SK-N-SH treated with all-trans-retinoic acid at 6 μM for 48 hours (cell line): ENCODE measurements around the gene GALNT6.

ENCODE experiments used
- ATAC-seq: fragments of 200-7000 bp; cut with Tn5 transposase; 3 replicates; pipeline ENCODE4 v1.9.1; 2020; ENCODE audit warnings: mild to moderate bottlenecking, moderate library complexity
- ARNTL ChIP-seq: fragments of 450-650 bp; formaldehyde crosslinking; IDR thresholded peaks from 2 replicates; pipeline ENCODE4 v1.5.0; 2020; ENCODE audit warnings: low read depth, mild to moderate bottlenecking, moderate library complexity, borderline replicate concordance
- BACH2 ChIP-seq: fragments of 250-450 bp; sonication (Bioruptor Pico); IDR thresholded peaks from 2 replicates; pipeline ENCODE4 v1.9.0; 2021; ENCODE audit warnings: mild to moderate bottlenecking, borderline replicate concordance
- CSDC2 ChIP-seq: fragments of 250-450 bp; sonication (Bioruptor Pico); IDR thresholded peaks from 2 replicates; pipeline ENCODE4 v1.5.0; 2020; ENCODE audit warnings: mild to moderate bottlenecking, moderate library complexity
- ESRRG ChIP-seq: fragments of 250-450 bp; sonication (Bioruptor Pico); IDR thresholded peaks from 2 replicates; pipeline ENCODE4 v1.6.1; 2021; ENCODE audit warnings: mild to moderate bottlenecking
- GLIS3 ChIP-seq: fragments of 250-450 bp; sonication (Bioruptor Pico); IDR thresholded peaks from 2 replicates; pipeline ENCODE4 v1.5.0; 2020; ENCODE audit warnings: mild to moderate bottlenecking, moderate library complexity
- ISL1 ChIP-seq: fragments of 250-450 bp; sonication (Bioruptor Pico); IDR thresholded peaks from 2 replicates; pipeline ENCODE4 v2.1.2; 2022; ENCODE audit warnings: mild to moderate bottlenecking, moderate library complexity
- OSR1 ChIP-seq: fragments of 250-450 bp; sonication (Bioruptor Pico); IDR thresholded peaks from 2 replicates; pipeline ENCODE4 v1.8.0; 2022; ENCODE audit warnings: moderate library complexity, mild to moderate bottlenecking, inconsistent platforms
- PPARA ChIP-seq: fragments of 250-450 bp; sonication (Bioruptor Pico); IDR thresholded peaks from 2 replicates; pipeline ENCODE4 v1.5.0; 2020; ENCODE audit warnings: mild to moderate bottlenecking, borderline replicate concordance
- RARB ChIP-seq: fragments of 250-450 bp; sonication (Bioruptor Pico); IDR thresholded peaks from 2 replicates; pipeline ENCODE4 v1.8.0; 2021; ENCODE audit warnings: mild to moderate bottlenecking, moderate library complexity
- SNAI2 ChIP-seq: fragments of 250-450 bp; sonication (Bioruptor Pico); IDR thresholded peaks from 2 replicates; pipeline ENCODE4 v1.5.0; 2020; ENCODE audit warnings: mild to moderate bottlenecking, moderate library complexity
- TCF4 ChIP-seq: fragments of 250-450 bp; sonication (Bioruptor Pico); IDR thresholded peaks from 2 replicates; pipeline ENCODE4 v1.8.0; 2021; ENCODE audit warnings: mild to moderate bottlenecking, moderate library complexity, borderline replicate concordance
- ZFP3 ChIP-seq: fragments of 250-450 bp; sonication (Bioruptor Pico); IDR thresholded peaks from 2 replicates; pipeline ENCODE4 v1.5.0; 2020; ENCODE audit warnings: mild to moderate bottlenecking, moderate library complexity
- ZFP30 ChIP-seq: fragments of 450-650 bp; formaldehyde crosslinking; IDR thresholded peaks from 2 replicates; pipeline ENCODE4 v1.5.0; 2022; ENCODE audit warnings: mild to moderate bottlenecking, moderate library complexity
- ZNF565 ChIP-seq: fragments of 450-650 bp; formaldehyde crosslinking; conservative IDR thresholded peaks from 2 replicates; pipeline ENCODE4 v1.5.0; 2020; ENCODE audit warnings: low read depth, mild to moderate bottlenecking, moderate library complexity
- ZNF70 ChIP-seq: fragments of 450-650 bp; formaldehyde crosslinking; IDR thresholded peaks from 2 replicates; pipeline ENCODE4 v1.5.0; 2020; ENCODE audit warnings: mild to moderate bottlenecking, moderate library complexity
- ZNF8 ChIP-seq: fragments of 450-650 bp; formaldehyde crosslinking; IDR thresholded peaks from 2 replicates; pipeline ENCODE4 v1.5.0; 2020; ENCODE audit warnings: mild to moderate bottlenecking, moderate library complexity
- TF ChIP-seq, protein P1 (sequence below): fragments of 250-450 bp; sonication (Bioruptor Pico); IDR thresholded peaks from 2 replicates; pipeline ENCODE4 v1.8.0; 2021; ENCODE audit warnings: low read depth, mild to moderate bottlenecking, moderate library complexity, borderline replicate concordance
- TF ChIP-seq, protein P2 (sequence below): fragments of 250-450 bp; sonication (Bioruptor Pico); IDR thresholded peaks from 2 replicates; pipeline ENCODE4 v1.5.1; 2020; ENCODE audit warnings: low read depth, mild to moderate bottlenecking, moderate library complexity
- TF ChIP-seq, protein P3 (sequence below): fragments of 250-450 bp; sonication (Bioruptor Pico); IDR thresholded peaks from 2 replicates; pipeline ENCODE4 v1.8.0; 2020; ENCODE audit warnings: mild to moderate bottlenecking, moderate library complexity, borderline replicate concordance
- TF ChIP-seq, protein P4 (sequence below): fragments of 250-450 bp; sonication (Bioruptor Pico); IDR thresholded peaks from 2 replicates; pipeline ENCODE4 v1.5.1; 2021; ENCODE audit warnings: mild to moderate bottlenecking, moderate library complexity

GALNT6 gene

DNA sequence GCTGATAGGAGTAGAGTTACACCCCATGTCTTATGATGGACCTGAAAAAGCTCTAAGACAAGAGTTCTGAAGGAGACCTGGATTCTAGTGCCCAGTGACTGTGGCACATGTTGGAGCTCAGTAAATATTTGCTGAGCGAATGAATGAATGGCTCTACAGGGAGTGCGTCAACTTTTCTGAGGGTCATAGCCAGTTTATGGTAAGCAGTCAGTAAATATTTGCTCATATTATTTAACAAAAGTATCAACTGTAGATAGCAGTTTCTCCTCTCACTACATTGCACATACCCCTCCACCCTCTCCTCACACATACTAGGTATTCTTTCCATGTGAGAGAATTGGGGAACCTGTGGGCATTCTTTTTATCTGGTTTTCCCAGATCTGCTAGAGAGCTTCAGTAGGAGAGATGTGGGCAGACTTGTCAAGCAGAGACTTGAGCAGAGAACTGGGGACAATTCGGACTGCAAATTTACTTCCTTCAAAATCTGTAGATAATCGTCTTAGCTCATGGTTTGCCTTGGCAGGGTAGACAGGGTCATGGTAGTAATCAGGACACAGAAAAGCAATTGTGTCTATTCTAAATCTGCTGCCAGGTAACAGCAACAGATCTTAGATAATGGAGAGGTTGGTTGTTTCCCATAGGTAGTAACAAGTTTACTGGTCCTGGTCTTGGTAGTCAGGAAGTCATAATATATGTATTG, 39.1 kb upstream of the GALNT6 start:
- no peak for ATAC-seq
- TF ChIP-seq ARNTL (CRISPR knock-in tag) = no peak
- TF ChIP-seq ISL1 (CRISPR knock-in tag) = no peak
- TF ChIP-seq SNAI2 (CRISPR knock-in tag) = no peak
- no peak for TF ChIP-seq RARB (CRISPR knock-in tag)
- no peak for TF ChIP-seq GLIS3 (CRISPR knock-in tag)
- TF ChIP-seq ESRRG = no peak
- no peak for TF ChIP-seq CSDC2
- no peak for TF ChIP-seq BACH2
- TF ChIP-seq, protein P1, sequence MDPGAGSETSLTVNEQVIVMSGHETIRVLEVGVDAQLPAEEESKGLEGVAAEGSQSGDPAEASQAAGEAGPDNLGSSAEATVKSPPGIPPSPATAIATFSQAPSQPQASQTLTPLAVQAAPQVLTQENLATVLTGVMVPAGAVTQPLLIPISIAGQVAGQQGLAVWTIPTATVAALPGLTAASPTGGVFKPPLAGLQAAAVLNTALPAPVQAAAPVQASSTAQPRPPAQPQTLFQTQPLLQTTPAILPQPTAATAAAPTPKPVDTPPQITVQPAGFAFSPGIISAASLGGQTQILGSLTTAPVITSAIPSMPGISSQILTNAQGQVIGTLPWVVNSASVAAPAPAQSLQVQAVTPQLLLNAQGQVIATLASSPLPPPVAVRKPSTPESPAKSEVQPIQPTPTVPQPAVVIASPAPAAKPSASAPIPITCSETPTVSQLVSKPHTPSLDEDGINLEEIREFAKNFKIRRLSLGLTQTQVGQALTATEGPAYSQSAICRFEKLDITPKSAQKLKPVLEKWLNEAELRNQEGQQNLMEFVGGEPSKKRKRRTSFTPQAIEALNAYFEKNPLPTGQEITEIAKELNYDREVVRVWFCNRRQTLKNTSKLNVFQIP (CRISPR knock-in tag) = no peak
- TF ChIP-seq, protein P2, sequence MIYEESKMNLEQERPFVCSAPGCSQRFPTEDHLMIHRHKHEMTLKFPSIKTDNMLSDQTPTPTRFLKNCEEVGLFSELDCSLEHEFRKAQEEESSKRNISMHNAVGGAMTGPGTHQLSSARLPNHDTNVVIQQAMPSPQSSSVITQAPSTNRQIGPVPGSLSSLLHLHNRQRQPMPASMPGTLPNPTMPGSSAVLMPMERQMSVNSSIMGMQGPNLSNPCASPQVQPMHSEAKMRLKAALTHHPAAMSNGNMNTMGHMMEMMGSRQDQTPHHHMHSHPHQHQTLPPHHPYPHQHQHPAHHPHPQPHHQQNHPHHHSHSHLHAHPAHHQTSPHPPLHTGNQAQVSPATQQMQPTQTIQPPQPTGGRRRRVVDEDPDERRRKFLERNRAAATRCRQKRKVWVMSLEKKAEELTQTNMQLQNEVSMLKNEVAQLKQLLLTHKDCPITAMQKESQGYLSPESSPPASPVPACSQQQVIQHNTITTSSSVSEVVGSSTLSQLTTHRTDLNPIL (CRISPR knock-in tag) = no peak
- TF ChIP-seq ZNF8 (CRISPR knock-in tag) = no peak
- TF ChIP-seq, protein P3, sequence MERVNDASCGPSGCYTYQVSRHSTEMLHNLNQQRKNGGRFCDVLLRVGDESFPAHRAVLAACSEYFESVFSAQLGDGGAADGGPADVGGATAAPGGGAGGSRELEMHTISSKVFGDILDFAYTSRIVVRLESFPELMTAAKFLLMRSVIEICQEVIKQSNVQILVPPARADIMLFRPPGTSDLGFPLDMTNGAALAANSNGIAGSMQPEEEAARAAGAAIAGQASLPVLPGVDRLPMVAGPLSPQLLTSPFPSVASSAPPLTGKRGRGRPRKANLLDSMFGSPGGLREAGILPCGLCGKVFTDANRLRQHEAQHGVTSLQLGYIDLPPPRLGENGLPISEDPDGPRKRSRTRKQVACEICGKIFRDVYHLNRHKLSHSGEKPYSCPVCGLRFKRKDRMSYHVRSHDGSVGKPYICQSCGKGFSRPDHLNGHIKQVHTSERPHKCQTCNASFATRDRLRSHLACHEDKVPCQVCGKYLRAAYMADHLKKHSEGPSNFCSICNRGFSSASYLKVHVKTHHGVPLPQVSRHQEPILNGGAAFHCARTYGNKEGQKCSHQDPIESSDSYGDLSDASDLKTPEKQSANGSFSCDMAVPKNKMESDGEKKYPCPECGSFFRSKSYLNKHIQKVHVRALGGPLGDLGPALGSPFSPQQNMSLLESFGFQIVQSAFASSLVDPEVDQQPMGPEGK (CRISPR knock-in tag) = no peak
- TF ChIP-seq ZNF70 (CRISPR knock-in tag) = no peak
- TF ChIP-seq ZFP3 (CRISPR knock-in tag) = no peak
- TF ChIP-seq OSR1 (CRISPR knock-in tag) = no peak
- no peak for TF ChIP-seq ZFP30 (CRISPR knock-in tag)
- TF ChIP-seq, all 23 proteins: peak for 0

DNA sequence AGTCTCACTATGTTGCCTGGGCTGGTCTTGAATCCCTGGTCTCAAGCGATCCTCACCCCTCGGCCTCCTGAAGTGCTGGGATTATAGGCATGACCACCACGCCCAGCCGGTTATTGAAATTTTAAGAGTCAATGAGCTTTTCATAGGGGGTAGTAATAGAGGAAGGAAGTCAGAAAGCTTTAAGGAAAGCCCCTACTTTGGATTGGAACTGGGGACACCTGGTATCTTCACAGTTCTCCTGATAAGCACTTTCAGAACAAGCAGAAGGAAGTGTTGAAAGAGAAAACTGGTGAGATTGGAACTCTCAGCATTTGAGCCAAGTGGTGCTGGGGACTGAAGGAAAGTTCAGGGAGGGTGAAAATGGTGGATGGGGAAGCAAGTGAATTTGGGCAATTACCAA, 38.5 kb upstream of the GALNT6 start:
- TF ChIP-seq, protein P1 (CRISPR knock-in tag) = no peak
- no peak for TF ChIP-seq ZFP30 (CRISPR knock-in tag)
- TF ChIP-seq OSR1 (CRISPR knock-in tag) = no peak
- no peak for ATAC-seq

DNA sequence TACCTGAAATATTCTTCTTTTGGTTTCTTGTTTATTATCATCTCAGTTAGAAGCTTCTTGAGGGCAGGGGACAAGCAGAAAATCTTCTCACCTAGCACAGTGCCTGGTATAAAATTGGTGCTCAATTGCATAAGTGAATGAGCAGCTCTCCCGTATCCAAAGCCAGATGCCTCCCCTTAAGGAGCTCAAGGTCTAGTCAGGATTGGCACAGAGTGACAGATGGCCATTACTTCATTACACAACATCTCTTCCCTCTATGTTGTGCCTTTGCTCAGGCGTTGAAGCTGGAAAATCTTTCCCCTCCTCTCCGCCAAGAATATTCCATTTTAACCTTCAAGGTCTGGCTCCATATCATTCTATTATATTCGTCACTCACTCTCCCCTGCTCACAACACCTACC, 37.0 kb upstream of the GALNT6 start:
- no peak for ATAC-seq

DNA sequence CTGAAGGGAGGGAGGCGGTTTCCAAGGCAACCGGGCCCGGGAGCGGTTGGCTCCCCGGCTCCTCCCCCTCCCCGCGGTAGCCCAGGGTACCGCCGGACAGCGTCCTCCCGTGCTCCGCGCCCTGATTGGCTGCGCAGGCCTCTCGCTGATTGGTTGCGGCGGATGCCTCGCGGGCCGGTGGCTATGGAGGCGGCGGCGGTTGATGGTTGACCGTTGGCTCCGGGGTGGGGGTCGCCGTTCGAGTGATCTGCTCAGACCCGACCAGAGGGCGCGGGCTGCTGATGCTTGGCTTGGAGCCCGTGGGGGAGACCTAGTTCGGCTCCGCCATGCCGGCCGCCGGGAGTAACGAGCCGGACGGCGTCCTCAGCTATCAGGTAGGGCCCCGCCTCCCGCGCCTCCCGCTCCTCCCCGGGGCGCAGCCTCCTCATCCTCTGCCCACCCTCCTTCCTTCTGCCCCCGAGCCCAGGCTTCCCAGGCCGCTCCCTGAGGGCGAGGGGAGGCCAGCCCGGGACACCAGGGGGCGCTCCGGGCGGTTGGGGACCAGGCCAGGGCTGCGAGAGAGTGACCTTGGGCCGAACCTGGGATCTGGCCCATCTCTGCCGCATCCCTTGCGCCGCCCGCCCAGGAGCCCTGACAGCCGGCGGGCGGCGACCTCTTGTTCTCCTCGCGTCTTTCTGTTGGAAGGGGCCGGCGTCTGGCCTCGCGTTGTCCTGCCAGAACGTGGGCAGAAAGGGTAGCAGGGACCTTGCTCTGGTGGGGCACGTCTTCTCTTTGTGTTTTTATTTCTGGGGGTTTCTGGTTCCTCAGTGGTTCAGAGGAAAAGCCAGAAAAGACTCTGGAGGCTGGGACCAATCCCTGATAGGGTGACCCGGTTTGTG, 33.7 kb upstream of the GALNT6 start, which contains the start of gene SLC4A8:
SLC4A8 (plus strand) TSS at position 170 of the 878 bp plus-strand sequence; CDS start at position 327, 157 bp downstream.
- TF ChIP-seq GLIS3 (CRISPR knock-in tag) = peak; percentile 81; the same call in 1 of the 2 replicates
- TF ChIP-seq ZNF565 = no peak
- 0 out of 2 replicates have a peak, but pooled peaks have one; percentile 22 for TF ChIP-seq TCF4
- TF ChIP-seq ZFP3 (CRISPR knock-in tag) = peak; percentile 26; the same call in 1 of the 2 replicates
- TF ChIP-seq, all 23 proteins: peak for 3
- ATAC-seq = peak; percentile 97

More for the DNA sequence above, 37.0 kb upstream of the GALNT6 start:
- TF ChIP-seq ZFP30 (CRISPR knock-in tag) (no peak), ZFP3 (CRISPR knock-in tag) (no peak), PPARA (CRISPR knock-in tag) (no peak), RARB (CRISPR knock-in tag) (no peak), SNAI2 (CRISPR knock-in tag) (no peak)
- TF ChIP-seq, protein P4, sequence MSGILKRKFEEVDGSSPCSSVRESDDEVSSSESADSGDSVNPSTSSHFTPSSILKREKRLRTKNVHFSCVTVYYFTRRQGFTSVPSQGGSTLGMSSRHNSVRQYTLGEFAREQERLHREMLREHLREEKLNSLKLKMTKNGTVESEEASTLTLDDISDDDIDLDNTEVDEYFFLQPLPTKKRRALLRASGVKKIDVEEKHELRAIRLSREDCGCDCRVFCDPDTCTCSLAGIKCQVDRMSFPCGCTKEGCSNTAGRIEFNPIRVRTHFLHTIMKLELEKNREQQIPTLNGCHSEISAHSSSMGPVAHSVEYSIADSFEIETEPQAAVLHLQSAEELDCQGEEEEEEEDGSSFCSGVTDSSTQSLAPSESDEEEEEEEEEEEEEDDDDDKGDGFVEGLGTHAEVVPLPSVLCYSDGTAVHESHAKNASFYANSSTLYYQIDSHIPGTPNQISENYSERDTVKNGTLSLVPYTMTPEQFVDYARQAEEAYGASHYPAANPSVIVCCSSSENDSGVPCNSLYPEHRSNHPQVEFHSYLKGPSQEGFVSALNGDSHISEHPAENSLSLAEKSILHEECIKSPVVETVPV (CRISPR knock-in tag) = no peak
